Right lobe of liver (tissue), 6 donors: ENCODE results near the gene LNX1. TPM values are rescaled to one million over a fixed set of nuclear protein-coding genes. Genes with fewer than 3 reads are reported as not detected.

Experiments
- ATAC-seq, 4 donors: fragments of 200-7000 bp; cut with Tn5 transposase; one replicate each; pipeline ENCODE4 v1.9.1; 2020; ENCODE audit warnings: mild to moderate bottlenecking in 4 of 4, moderate library complexity in 4 of 4
- DNase-seq, 3 donors: peaks; one replicate each; pipeline ENCODE4 v3.0.0-alpha.2; 2020
- H3K27ac ChIP-seq, 3 donors: fragments of 200-600 bp; one replicate each; pipeline ENCODE4 v1.8.0; 2022
- H3K27me3 ChIP-seq, 2 donors: fragments of 200-600 bp; one replicate each; pipeline ENCODE4 v1.8.0; 2022
- H3K36me3 ChIP-seq, 4 donors: fragments of 200-600 bp; sonication (generic) in 1 of 4; one replicate each; pipeline versions ENCODE4 v1.5.1 to v1.8.0; 2017 to 2022; ENCODE audit warnings: control low read depth in 1 of 4
- H3K4me1 ChIP-seq, 4 donors: fragments of 200-600 bp; sonication (generic) in 1 of 4; one replicate each; pipeline versions ENCODE4 v1.5.1 to v1.8.0; 2017 to 2022; ENCODE audit warnings: control low read depth in 1 of 4
- H3K4me3 ChIP-seq, 3 donors: fragments of 200-600 bp; one replicate each; pipeline ENCODE4 v1.8.0; 2022
- H3K9me3 ChIP-seq, 4 donors: fragments of 200-600 bp; sonication (generic) in 1 of 4; one replicate each; pipeline versions ENCODE4 v1.5.1 to v1.8.0; 2017 to 2022; ENCODE audit warnings: control low read depth in 1 of 4
- POLR2A ChIP-seq: fragments of 450-650 bp; IDR thresholded peaks from one replicate; pipeline ENCODE4 v1.6.1; 2017; ENCODE audit warnings: antibody characterized with exemption, mild to moderate bottlenecking
- WGBS: methylation state at CpG from one replicate; pipeline ENCODE4 v1.1.6; 2018; ENCODE audit warnings: low coverage, low lambda C conversion rate; ENCODE audit not compliant: insufficient coverage; ENCODE audit errors: missing lambda C conversion rate; 5-methylcytosine and 5-hydroxymethylcytosine counted together
- intact Hi-C, 2 donors: fragments of 100-400 bp; cut with DNase I; formaldehyde crosslinking; loops; one replicate each; pipeline versions ENCODE4 v1.11.2 to v1.14.1; 2022
- total RNA-seq, 6 experiments: library from RNA; depleted of rRNA in 2 of 6; stranded (reverse); fragments of >200 nt in 2 of 6; fragmentation: NEBNext Ultra II Directional in 3 of 6; extraction: Animal tissue kit (Norgen Biotek cat#: 25700) in 3 of 6; gene quantifications; one replicate each; pipeline versions ENCODE4 v1.1.0 to v1.2.4, GENCODE V29; 2016 to 2023
- TF ChIP-seq, protein P1 (sequence below), 4 donors: fragments of 200-600 bp in 3 of 4; fragments of 450-650 bp in 1 of 4; IDR thresholded peaks; one replicate each; pipeline versions ENCODE4 v1.5.1 to v1.8.0; 2016 to 2022; ENCODE audit warnings: antibody characterized with exemption in 4 of 4, mild to moderate bottlenecking in 2 of 4
- donor health status: DM: no; HTN: yes; CAD: no.
- donor health status: DM: no; HTN: no; CAD: no.
- donor health status: DM: no; HTN: no; CAD: no.
- donor health status: DM: no; HTN: yes; CAD: no.
- donor health status: DM: no; HTN: yes; CAD: no.

Gene LNX1
- total RNA-seq, 6 experiments from 2014 or later, result 1.3 to 6.0 (median 3.9) TPM

GRCh38 chr4:53562409-53562808 is 28.9 kb downstream of the LNX1 start:
- no peak for TF ChIP-seq POLR2A
- TF ChIP-seq, protein P1, sequence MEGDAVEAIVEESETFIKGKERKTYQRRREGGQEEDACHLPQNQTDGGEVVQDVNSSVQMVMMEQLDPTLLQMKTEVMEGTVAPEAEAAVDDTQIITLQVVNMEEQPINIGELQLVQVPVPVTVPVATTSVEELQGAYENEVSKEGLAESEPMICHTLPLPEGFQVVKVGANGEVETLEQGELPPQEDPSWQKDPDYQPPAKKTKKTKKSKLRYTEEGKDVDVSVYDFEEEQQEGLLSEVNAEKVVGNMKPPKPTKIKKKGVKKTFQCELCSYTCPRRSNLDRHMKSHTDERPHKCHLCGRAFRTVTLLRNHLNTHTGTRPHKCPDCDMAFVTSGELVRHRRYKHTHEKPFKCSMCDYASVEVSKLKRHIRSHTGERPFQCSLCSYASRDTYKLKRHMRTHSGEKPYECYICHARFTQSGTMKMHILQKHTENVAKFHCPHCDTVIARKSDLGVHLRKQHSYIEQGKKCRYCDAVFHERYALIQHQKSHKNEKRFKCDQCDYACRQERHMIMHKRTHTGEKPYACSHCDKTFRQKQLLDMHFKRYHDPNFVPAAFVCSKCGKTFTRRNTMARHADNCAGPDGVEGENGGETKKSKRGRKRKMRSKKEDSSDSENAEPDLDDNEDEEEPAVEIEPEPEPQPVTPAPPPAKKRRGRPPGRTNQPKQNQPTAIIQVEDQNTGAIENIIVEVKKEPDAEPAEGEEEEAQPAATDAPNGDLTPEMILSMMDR (IDR thresholded peaks at IDR 0.05), result no peak
- H3K9me3 ChIP-seq, result no peaks in the 10 kb centered on the region
- no peaks in the 10 kb centered on the region for H3K27me3 ChIP-seq
- WGBS, result 88% methylated on average over 2 of the region's 2 CpGs
- H3K36me3 ChIP-seq, result no peaks in the 10 kb centered on the region
- intact Hi-C loops, result no loop called here
- no peak overlapping the region for H3K4me3 ChIP-seq
- H3K4me1 ChIP-seq, result peaks cover 0 to 5% (median 0%) of the 10 kb centered on the region in 4 donors
- H3K27ac ChIP-seq, result no peak overlapping the region
- no peak for DNase-seq
- ATAC-seq, result no peak

- WGBS, result 75% methylated on average over 3 of the region's 3 CpGs
- ATAC-seq (no peak), DNase-seq (no peak)
- no peak overlapping the region for H3K4me3 ChIP-seq
- H3K27me3 ChIP-seq, result no peaks in the 10 kb centered on the region
- peaks cover 0 to 5% (median 0%) of the 10 kb centered on the region in 4 donors for H3K4me1 ChIP-seq
- intact Hi-C loops, result no loop called here
- H3K9me3 ChIP-seq, result no peaks in the 10 kb centered on the region
- H3K36me3 ChIP-seq, result no peaks in the 10 kb centered on the region
- no peak for TF ChIP-seq POLR2A
- TF ChIP-seq, protein P1 (IDR thresholded peaks at IDR 0.05), result no peak
- no peak overlapping the region for H3K27ac ChIP-seq
Measured at GRCh38 chr4:53559021-53559620, 32.2 kb downstream of the LNX1 start.

DNA sequence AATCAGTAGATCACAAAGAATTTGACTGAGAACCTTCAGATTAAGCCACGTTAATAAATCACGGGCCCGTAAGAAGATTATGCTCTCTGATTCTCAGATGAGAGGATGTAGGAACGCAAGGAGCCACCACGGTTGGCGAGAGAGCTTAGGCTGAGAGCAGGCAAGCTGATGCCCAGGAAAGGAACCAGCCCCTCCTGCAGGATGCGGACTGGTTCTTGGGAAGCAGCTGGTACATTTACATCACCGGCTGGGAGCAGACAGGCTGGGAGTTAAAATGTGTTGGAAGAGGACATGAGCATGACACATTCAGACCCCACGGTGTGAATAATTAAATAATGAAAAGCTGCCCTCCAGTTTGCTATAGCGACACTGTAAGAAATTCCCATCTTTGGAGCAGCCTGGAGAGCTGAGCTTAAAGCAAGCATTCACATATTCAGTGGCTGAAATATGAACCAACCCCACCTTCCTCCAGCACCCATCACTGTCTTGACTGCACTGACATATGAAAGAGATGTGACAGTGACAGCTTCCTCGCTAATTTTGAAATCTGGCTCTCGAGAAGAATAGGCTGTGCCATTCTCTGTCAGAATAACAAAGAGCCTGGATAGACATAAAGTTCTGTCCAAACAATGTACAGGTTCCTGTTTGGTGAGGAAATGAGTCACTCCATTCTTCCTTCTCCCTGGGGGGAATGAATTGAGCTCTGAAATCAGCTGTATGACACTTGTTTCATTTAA is 33.1 kb downstream of the LNX1 start:
- WGBS, result 86% methylated on average over 10 of the region's 12 CpGs
- Histone ChIP-seq H3K9me3 (no peaks in the 10 kb centered on the region), H3K36me3 (no peaks in the 10 kb centered on the region), H3K4me1 (peaks cover 0 to 5% (median 0%) of the 10 kb centered on the region in 4 donors), H3K27ac (no peak overlapping the region), H3K4me3 (no peak overlapping the region), H3K27me3 (no peaks in the 10 kb centered on the region)
- ATAC-seq (peak; percentile 39 to 78 (median 52)), DNase-seq (no peak)
- intact Hi-C loops, result no loop called here
- no peak for TF ChIP-seq POLR2A
- TF ChIP-seq, protein P1 (IDR thresholded peaks at IDR 0.05), result no peak

DNA sequence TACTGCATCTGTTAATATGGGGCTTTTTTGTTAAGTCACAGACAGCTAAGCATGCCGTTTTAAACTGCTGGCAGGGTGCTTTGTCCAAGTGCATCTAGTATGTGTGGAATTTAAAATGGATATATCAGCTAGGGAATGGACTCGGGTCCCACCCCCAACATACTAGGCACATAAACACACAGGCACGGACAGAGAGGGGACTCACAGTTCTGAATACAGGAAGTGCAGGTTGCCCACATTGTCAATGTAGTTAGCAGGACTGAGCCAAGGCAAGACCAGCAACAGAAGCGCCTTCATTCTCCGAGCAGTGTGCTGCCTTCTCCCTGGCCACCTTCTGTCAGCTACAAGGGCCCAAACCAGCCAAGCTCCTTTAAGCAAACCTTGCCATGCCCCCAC is 33.6 kb downstream of the LNX1 start:
- no peaks in the 10 kb centered on the region for H3K27me3 ChIP-seq
- intact Hi-C loops, result no loop called here
- 85% methylated on average over 3 of the region's 5 CpGs for WGBS
- H3K36me3 ChIP-seq, result no peaks in the 10 kb centered on the region
- H3K27ac ChIP-seq, result no peak overlapping the region
- DNase-seq (no peak), ATAC-seq (no peak)
- H3K4me3 ChIP-seq, result no peak overlapping the region
- TF ChIP-seq POLR2A, result no peak
- TF ChIP-seq, protein P1 (IDR thresholded peaks at IDR 0.05), result no peak
- peaks cover 0 to 5% (median 0%) of the 10 kb centered on the region in 4 donors for H3K4me1 ChIP-seq
- H3K9me3 ChIP-seq, result no peaks in the 10 kb centered on the region
